ENCODE data around the gene BTBD9. TPM values are rescaled to one million over a fixed set of nuclear protein-coding genes. Genes with fewer than 3 reads are reported as not detected.

The BTBD9 gene
- total RNA-seq, 2 experiments from 2014 or later: 6.8 to 7.0 TPM

- H3K27ac Mint-ChIP-seq: no peak overlapping the region
- H3K27me3 Mint-ChIP-seq: no peaks in the 10 kb centered on the region
- no peaks in the 10 kb centered on the region for H3K4me1 Mint-ChIP-seq
Observed at GRCh38 chr6:38525888-38526287, 113.8 kb downstream of the BTBD9 start.

GRCh38 chr6:38524436-38525145, 115.1 kb downstream of the BTBD9 start:
- Mint-ChIP-seq H3K4me3 (no peak overlapping the region), H3K36me3 (peaks cover 39% of the 10 kb centered on the region), H3K27me3 (no peaks in the 10 kb centered on the region), H3K4me1 (peaks cover 1% of the 10 kb centered on the region), H3K9me3 (peaks cover 9% of the 10 kb centered on the region), H3K27ac (no peak overlapping the region)
- DNase-seq: no peak

More at GRCh38 chr6:38525888-38526287, 113.8 kb downstream of the BTBD9 start:
- peaks cover 47% of the 10 kb centered on the region for H3K36me3 Mint-ChIP-seq
- DNase-seq: no peak
- no peak overlapping the region for H3K4me3 Mint-ChIP-seq
- H3K9me3 Mint-ChIP-seq: peaks cover 9% of the 10 kb centered on the region

- DNase-seq: no peak
- H3K27me3 Mint-ChIP-seq: no peaks in the 10 kb centered on the region
- peaks cover 11% of the 10 kb centered on the region for H3K4me1 Mint-ChIP-seq
- H3K27ac Mint-ChIP-seq: no peak overlapping the region
- H3K9me3 Mint-ChIP-seq: peaks cover 7% of the 10 kb centered on the region
- peaks cover 21% of the 10 kb centered on the region for H3K36me3 Mint-ChIP-seq
- no peak overlapping the region for H3K4me3 Mint-ChIP-seq
Observed at GRCh38 chr6:38522322-38522721, 117.4 kb downstream of the BTBD9 start.

GRCh38 chr6:38518511-38519304, 121.0 kb downstream of the BTBD9 start:
- Mint-ChIP-seq H3K4me3 (no peak overlapping the region), H3K36me3 (no peaks in the 10 kb centered on the region), H3K27ac (no peak overlapping the region), H3K9me3 (no peaks in the 10 kb centered on the region), H3K27me3 (no peaks in the 10 kb centered on the region), H3K4me1 (peaks cover 23% of the 10 kb centered on the region)
- DNase-seq: no peak

GRCh38 chr6:38517005-38517404, 122.7 kb downstream of the BTBD9 start:
- no peaks in the 10 kb centered on the region for H3K36me3 Mint-ChIP-seq
- H3K27ac Mint-ChIP-seq: no peak overlapping the region
- H3K9me3 Mint-ChIP-seq: no peaks in the 10 kb centered on the region
- H3K4me3 Mint-ChIP-seq: no peak overlapping the region
- no peaks in the 10 kb centered on the region for H3K27me3 Mint-ChIP-seq
- peaks cover 23% of the 10 kb centered on the region for H3K4me1 Mint-ChIP-seq
- DNase-seq: no peak

GRCh38 chr6:38514399-38514798, 125.3 kb downstream of the BTBD9 start:
- H3K4me1 Mint-ChIP-seq: peaks cover 20% of the 10 kb centered on the region
- no peaks in the 10 kb centered on the region for H3K27me3 Mint-ChIP-seq
- H3K9me3 Mint-ChIP-seq: no peaks in the 10 kb centered on the region
- H3K36me3 Mint-ChIP-seq: no peaks in the 10 kb centered on the region
- no peak for DNase-seq
- no peak overlapping the region for H3K4me3 Mint-ChIP-seq
- H3K27ac Mint-ChIP-seq: no peak overlapping the region

GRCh38 chr6:38512211-38512610, 127.5 kb downstream of the BTBD9 start:
- H3K27me3 Mint-ChIP-seq: no peaks in the 10 kb centered on the region
- no peak overlapping the region for H3K4me3 Mint-ChIP-seq
- peaks cover 12% of the 10 kb centered on the region for H3K4me1 Mint-ChIP-seq
- no peak for DNase-seq
- H3K9me3 Mint-ChIP-seq: no peaks in the 10 kb centered on the region
- H3K27ac Mint-ChIP-seq: no peak overlapping the region
- no peaks in the 10 kb centered on the region for H3K36me3 Mint-ChIP-seq

GRCh38 chr6:38510205-38510604, 129.5 kb downstream of the BTBD9 start:
- no peaks in the 10 kb centered on the region for H3K36me3 Mint-ChIP-seq
- H3K4me1 Mint-ChIP-seq: peaks cover 5% of the 10 kb centered on the region
- no peaks in the 10 kb centered on the region for H3K9me3 Mint-ChIP-seq
- no peaks in the 10 kb centered on the region for H3K27me3 Mint-ChIP-seq
- no peak overlapping the region for H3K4me3 Mint-ChIP-seq
- no peak for DNase-seq
- no peak overlapping the region for H3K27ac Mint-ChIP-seq

GRCh38 chr6:38509713-38510112, 130.0 kb downstream of the BTBD9 start:
- H3K4me1 Mint-ChIP-seq: peaks cover 4% of the 10 kb centered on the region
- H3K36me3 Mint-ChIP-seq: no peaks in the 10 kb centered on the region
- no peak overlapping the region for H3K27ac Mint-ChIP-seq
- no peaks in the 10 kb centered on the region for H3K9me3 Mint-ChIP-seq
- no peak for DNase-seq
- H3K4me3 Mint-ChIP-seq: no peak overlapping the region
- H3K27me3 Mint-ChIP-seq: no peaks in the 10 kb centered on the region

GRCh38 chr6:38508894-38509293, 130.8 kb downstream of the BTBD9 start:
- H3K27ac Mint-ChIP-seq: no peak overlapping the region
- no peaks in the 10 kb centered on the region for H3K9me3 Mint-ChIP-seq
- H3K36me3 Mint-ChIP-seq: no peaks in the 10 kb centered on the region
- no peak overlapping the region for H3K4me3 Mint-ChIP-seq
- H3K4me1 Mint-ChIP-seq: no peaks in the 10 kb centered on the region
- no peak for DNase-seq
- no peaks in the 10 kb centered on the region for H3K27me3 Mint-ChIP-seq

GRCh38 chr6:38508286-38508685, 131.4 kb downstream of the BTBD9 start:
- H3K36me3 Mint-ChIP-seq: no peaks in the 10 kb centered on the region
- H3K27ac Mint-ChIP-seq: no peak overlapping the region
- H3K4me1 Mint-ChIP-seq: no peaks in the 10 kb centered on the region
- H3K9me3 Mint-ChIP-seq: no peaks in the 10 kb centered on the region
- no peak for DNase-seq
- no peaks in the 10 kb centered on the region for H3K27me3 Mint-ChIP-seq
- H3K4me3 Mint-ChIP-seq: no peak overlapping the region

- no peaks in the 10 kb centered on the region for H3K36me3 Mint-ChIP-seq
- no peak for DNase-seq
- no peaks in the 10 kb centered on the region for H3K9me3 Mint-ChIP-seq
Observed at GRCh38 chr6:38507173-38507572, 132.6 kb downstream of the BTBD9 start.

GRCh38 chr6:38505826-38506225, 133.9 kb downstream of the BTBD9 start:
- Mint-ChIP-seq H3K9me3 (no peaks in the 10 kb centered on the region), H3K27ac (no peak overlapping the region), H3K4me1 (no peaks in the 10 kb centered on the region), H3K36me3 (no peaks in the 10 kb centered on the region), H3K27me3 (no peaks in the 10 kb centered on the region), H3K4me3 (no peak overlapping the region)
- DNase-seq: no peak

More at GRCh38 chr6:38507173-38507572, 132.6 kb downstream of the BTBD9 start:
- Mint-ChIP-seq H3K4me1 (no peaks in the 10 kb centered on the region), H3K27ac (no peak overlapping the region), H3K27me3 (no peaks in the 10 kb centered on the region), H3K4me3 (no peak overlapping the region)

- no peaks in the 10 kb centered on the region for H3K9me3 Mint-ChIP-seq
- DNase-seq: no peak
- no peak overlapping the region for H3K27ac Mint-ChIP-seq
- H3K4me1 Mint-ChIP-seq: peaks cover 2% of the 10 kb centered on the region
- H3K36me3 Mint-ChIP-seq: no peaks in the 10 kb centered on the region
- H3K27me3 Mint-ChIP-seq: no peaks in the 10 kb centered on the region
- H3K4me3 Mint-ChIP-seq: no peak overlapping the region
Observed at GRCh38 chr6:38504996-38505395, 134.7 kb downstream of the BTBD9 start.

- H3K27ac Mint-ChIP-seq: no peak overlapping the region
- no peaks in the 10 kb centered on the region for H3K27me3 Mint-ChIP-seq
- no peak overlapping the region for H3K4me3 Mint-ChIP-seq
- peaks cover 2% of the 10 kb centered on the region for H3K4me1 Mint-ChIP-seq
- no peaks in the 10 kb centered on the region for H3K9me3 Mint-ChIP-seq
- H3K36me3 Mint-ChIP-seq: no peaks in the 10 kb centered on the region
- DNase-seq: no peak
Observed at GRCh38 chr6:38503960-38504682, 135.6 kb downstream of the BTBD9 start.
